ENCODE results near the gene BRMS1.
"Not testable (repeated sequence)": the region's sequence is repeated elsewhere in the genome, so short reads cannot be mapped to it uniquely, and the experiment has no call there.

The BRMS1 gene

DNA sequence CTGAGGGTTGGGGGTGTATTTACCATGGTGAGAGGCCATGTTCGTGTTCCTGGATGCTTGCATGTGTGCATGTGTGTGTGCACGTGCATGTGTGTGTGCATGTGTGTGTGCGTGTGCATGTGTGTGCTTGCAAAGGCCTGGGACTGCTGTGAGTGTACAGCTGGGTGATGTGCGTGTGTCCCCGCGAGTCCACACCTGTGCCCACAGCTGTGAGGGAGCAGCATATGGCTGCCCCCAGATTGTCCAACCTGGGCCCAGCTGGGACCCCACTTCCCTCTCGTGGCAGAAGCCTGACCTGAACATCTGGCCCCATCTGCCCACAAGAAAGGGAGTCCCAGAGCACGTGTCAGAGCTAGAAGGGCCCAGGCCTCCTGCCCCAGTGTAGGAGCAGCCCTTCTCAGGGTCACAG, 19.6 kb downstream of the BRMS1 start:
- H3K4me3 ChIP-seq (ENCODE audit: low read depth in 1 of 2, low read length in 2 of 2) = no peak overlapping the region
- no peaks in the 10 kb centered on the region for H3K36me3 ChIP-seq (ENCODE audit: control insufficient read depth in 1 of 2, insufficient read depth in 2 of 2, low read length in 2 of 2)
- no peaks in the 10 kb centered on the region for H3K27me3 ChIP-seq (ENCODE audit: low read depth, low read length)
- H3K4me1 ChIP-seq (ENCODE audit: control insufficient read depth in 1 of 2, insufficient read depth in 2 of 2, low read length in 2 of 2) = peaks cover 11 to 26% of the 10 kb centered on the region in 2 donors
- no peak overlapping the region for H3K27ac ChIP-seq (ENCODE audit: low read length)
- H3K9me3 ChIP-seq (ENCODE audit: control insufficient read depth in 1 of 2, low read length in 2 of 2) = no peaks in the 10 kb centered on the region

DNA sequence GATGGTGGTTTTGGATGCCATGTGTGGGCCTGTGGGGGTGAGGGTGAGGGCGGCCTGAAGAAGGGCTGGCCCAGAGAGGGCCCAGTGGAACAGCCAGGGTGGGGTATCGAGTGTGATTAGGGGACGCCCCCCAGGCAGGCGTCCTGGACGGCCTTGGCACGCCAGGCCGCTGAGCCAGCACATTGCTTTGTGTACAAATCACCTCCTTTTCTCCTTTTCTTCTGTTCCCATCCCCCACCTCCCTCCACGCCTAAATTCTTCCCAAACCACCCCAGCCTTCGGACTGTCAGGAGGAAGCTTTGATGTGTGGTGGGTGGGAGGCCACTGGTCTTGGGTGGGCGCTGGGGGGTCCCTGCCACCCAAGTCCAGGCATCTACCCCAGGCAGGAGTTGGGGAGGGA, 20.2 kb downstream of the BRMS1 start:
- no peaks in the 10 kb centered on the region for H3K36me3 ChIP-seq (ENCODE audit: control insufficient read depth in 1 of 2, insufficient read depth in 2 of 2, low read length in 2 of 2)
- H3K9me3 ChIP-seq (ENCODE audit: control insufficient read depth in 1 of 2, low read length in 2 of 2) = no peaks in the 10 kb centered on the region
- no peaks in the 10 kb centered on the region for H3K27me3 ChIP-seq (ENCODE audit: low read depth, low read length)
- no peak overlapping the region for H3K4me3 ChIP-seq (ENCODE audit: low read depth in 1 of 2, low read length in 2 of 2)
- H3K27ac ChIP-seq (ENCODE audit: low read length) = no peak overlapping the region
- H3K4me1 ChIP-seq (ENCODE audit: control insufficient read depth in 1 of 2, insufficient read depth in 2 of 2, low read length in 2 of 2) = peaks cover 11 to 26% of the 10 kb centered on the region in 2 donors

DNA sequence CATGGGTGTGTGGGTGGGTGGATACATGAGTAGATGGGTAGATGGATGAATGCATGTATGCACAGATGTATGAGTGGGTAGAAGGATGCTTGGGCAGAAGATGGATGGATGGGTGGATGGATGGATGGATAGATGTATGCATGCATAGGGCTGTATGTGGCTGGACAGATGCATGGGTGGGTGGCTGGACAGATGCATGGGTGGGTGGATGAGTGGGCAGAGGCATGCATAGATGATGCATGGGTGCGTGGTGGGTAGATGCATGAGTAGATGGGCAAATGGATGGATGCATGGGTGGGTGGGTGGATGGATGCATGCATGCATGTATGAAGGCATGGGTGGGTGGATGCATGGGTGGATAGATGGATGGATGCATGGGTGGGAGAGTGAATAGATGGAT, 21.2 kb downstream of the BRMS1 start:
- no peak overlapping the region for H3K27ac ChIP-seq (ENCODE audit: low read length)
- H3K36me3 ChIP-seq (ENCODE audit: control insufficient read depth in 1 of 2, insufficient read depth in 2 of 2, low read length in 2 of 2) = no peaks in the 10 kb centered on the region
- H3K9me3 ChIP-seq (ENCODE audit: control insufficient read depth in 1 of 2, low read length in 2 of 2) = no peaks in the 10 kb centered on the region
- no peak overlapping the region for H3K4me3 ChIP-seq (ENCODE audit: low read depth in 1 of 2, low read length in 2 of 2)
- no peaks in the 10 kb centered on the region for H3K27me3 ChIP-seq (ENCODE audit: low read depth, low read length)
- H3K4me1 ChIP-seq (ENCODE audit: control insufficient read depth in 1 of 2, insufficient read depth in 2 of 2, low read length in 2 of 2) = peaks cover 10 to 30% of the 10 kb centered on the region in 2 donors

- Histone ChIP-seq H3K27me3 (ENCODE audit: low read depth, low read length) (no peaks in the 10 kb centered on the region), H3K36me3 (ENCODE audit: control insufficient read depth in 1 of 2, insufficient read depth in 2 of 2, low read length in 2 of 2) (no peaks in the 10 kb centered on the region), H3K4me3 (ENCODE audit: low read depth in 1 of 2, low read length in 2 of 2) (no peak overlapping the region), H3K4me1 (ENCODE audit: control insufficient read depth in 1 of 2, insufficient read depth in 2 of 2, low read length in 2 of 2) (peaks cover 8 to 30% of the 10 kb centered on the region in 2 donors), H3K27ac (ENCODE audit: low read length) (no peak overlapping the region), H3K9me3 (ENCODE audit: control insufficient read depth in 1 of 2, low read length in 2 of 2) (no peaks in the 10 kb centered on the region)
These were observed 22.0 kb downstream of the BRMS1 start for GRCh38 chr11:66322732-66323427.

GRCh38 chr11:66321606-66322005, 23.3 kb downstream of the BRMS1 start:
- H3K4me3 ChIP-seq (ENCODE audit: low read depth in 1 of 2, low read length in 2 of 2) = no peak overlapping the region
- peaks cover 13 to 33% of the 10 kb centered on the region in 2 donors for H3K4me1 ChIP-seq (ENCODE audit: control insufficient read depth in 1 of 2, insufficient read depth in 2 of 2, low read length in 2 of 2)
- no peaks in the 10 kb centered on the region for H3K27me3 ChIP-seq (ENCODE audit: low read depth, low read length)
- no peaks in the 10 kb centered on the region for H3K9me3 ChIP-seq (ENCODE audit: control insufficient read depth in 1 of 2, low read length in 2 of 2)
- H3K36me3 ChIP-seq (ENCODE audit: control insufficient read depth in 1 of 2, insufficient read depth in 2 of 2, low read length in 2 of 2) = no peaks in the 10 kb centered on the region
- no peak overlapping the region for H3K27ac ChIP-seq (ENCODE audit: low read length)

GRCh38 chr11:66320748-66321147, 24.2 kb downstream of the BRMS1 start:
- peaks cover 13 to 38% of the 10 kb centered on the region in 2 donors for H3K4me1 ChIP-seq (ENCODE audit: control insufficient read depth in 1 of 2, insufficient read depth in 2 of 2, low read length in 2 of 2)
- H3K36me3 ChIP-seq (ENCODE audit: control insufficient read depth in 1 of 2, insufficient read depth in 2 of 2, low read length in 2 of 2); H3K9me3 ChIP-seq (ENCODE audit: control insufficient read depth in 1 of 2, low read length in 2 of 2); H3K27ac ChIP-seq (ENCODE audit: low read length); H3K27me3 ChIP-seq (ENCODE audit: low read depth, low read length); H3K4me3 ChIP-seq (ENCODE audit: low read depth in 1 of 2, low read length in 2 of 2): not testable (repeated sequence)

- not testable (repeated sequence) for H3K4me3 ChIP-seq (ENCODE audit: low read depth in 1 of 2, low read length in 2 of 2); H3K27ac ChIP-seq (ENCODE audit: low read length); H3K36me3 ChIP-seq (ENCODE audit: control insufficient read depth in 1 of 2, insufficient read depth in 2 of 2, low read length in 2 of 2); H3K9me3 ChIP-seq (ENCODE audit: control insufficient read depth in 1 of 2, low read length in 2 of 2); H3K27me3 ChIP-seq (ENCODE audit: low read depth, low read length)
- H3K4me1 ChIP-seq (ENCODE audit: control insufficient read depth in 1 of 2, insufficient read depth in 2 of 2, low read length in 2 of 2) = peaks cover 13 to 42% of the 10 kb centered on the region in 2 donors
These were observed 24.6 kb downstream of the BRMS1 start for GRCh38 chr11:66320289-66320688.

- no peaks in the 10 kb centered on the region for H3K27me3 ChIP-seq (ENCODE audit: low read depth, low read length)
- no peaks in the 10 kb centered on the region for H3K9me3 ChIP-seq (ENCODE audit: control insufficient read depth in 1 of 2, low read length in 2 of 2)
- H3K4me1 ChIP-seq (ENCODE audit: control insufficient read depth in 1 of 2, insufficient read depth in 2 of 2, low read length in 2 of 2) = peaks cover 10 to 59% of the 10 kb centered on the region in 2 donors
- no peak overlapping the region for H3K27ac ChIP-seq (ENCODE audit: low read length)
- H3K4me3 ChIP-seq (ENCODE audit: low read depth in 1 of 2, low read length in 2 of 2) = no peak overlapping the region
- H3K36me3 ChIP-seq (ENCODE audit: control insufficient read depth in 1 of 2, insufficient read depth in 2 of 2, low read length in 2 of 2) = no peaks in the 10 kb centered on the region
These were observed 26.3 kb downstream of the BRMS1 start for GRCh38 chr11:66318600-66318970.

GRCh38 chr11:66317723-66318599, 26.9 kb downstream of the BRMS1 start:
- no peak overlapping the region for H3K27ac ChIP-seq (ENCODE audit: low read length)
- no peaks in the 10 kb centered on the region for H3K36me3 ChIP-seq (ENCODE audit: control insufficient read depth in 1 of 2, insufficient read depth in 2 of 2, low read length in 2 of 2)
- H3K9me3 ChIP-seq (ENCODE audit: control insufficient read depth in 1 of 2, low read length in 2 of 2) = no peaks in the 10 kb centered on the region
- peaks cover 10 to 66% of the 10 kb centered on the region in 2 donors for H3K4me1 ChIP-seq (ENCODE audit: control insufficient read depth in 1 of 2, insufficient read depth in 2 of 2, low read length in 2 of 2)
- H3K27me3 ChIP-seq (ENCODE audit: low read depth, low read length) = no peaks in the 10 kb centered on the region
- H3K4me3 ChIP-seq (ENCODE audit: low read depth in 1 of 2, low read length in 2 of 2) = peak overlapping the region; percentile 21 to 73

GRCh38 chr11:66317322-66317722, 27.6 kb downstream of the BRMS1 start:
- H3K9me3 ChIP-seq (ENCODE audit: control insufficient read depth in 1 of 2, low read length in 2 of 2) = no peaks in the 10 kb centered on the region
- H3K4me1 ChIP-seq (ENCODE audit: control insufficient read depth in 1 of 2, insufficient read depth in 2 of 2, low read length in 2 of 2) = peaks cover 10 to 67% of the 10 kb centered on the region in 2 donors
- H3K36me3 ChIP-seq (ENCODE audit: control insufficient read depth in 1 of 2, insufficient read depth in 2 of 2, low read length in 2 of 2) = no peaks in the 10 kb centered on the region
- no peak overlapping the region for H3K27ac ChIP-seq (ENCODE audit: low read length)
- peak overlapping the region; percentile 21 to 73 for H3K4me3 ChIP-seq (ENCODE audit: low read depth in 1 of 2, low read length in 2 of 2)
- no peaks in the 10 kb centered on the region for H3K27me3 ChIP-seq (ENCODE audit: low read depth, low read length)

DNA sequence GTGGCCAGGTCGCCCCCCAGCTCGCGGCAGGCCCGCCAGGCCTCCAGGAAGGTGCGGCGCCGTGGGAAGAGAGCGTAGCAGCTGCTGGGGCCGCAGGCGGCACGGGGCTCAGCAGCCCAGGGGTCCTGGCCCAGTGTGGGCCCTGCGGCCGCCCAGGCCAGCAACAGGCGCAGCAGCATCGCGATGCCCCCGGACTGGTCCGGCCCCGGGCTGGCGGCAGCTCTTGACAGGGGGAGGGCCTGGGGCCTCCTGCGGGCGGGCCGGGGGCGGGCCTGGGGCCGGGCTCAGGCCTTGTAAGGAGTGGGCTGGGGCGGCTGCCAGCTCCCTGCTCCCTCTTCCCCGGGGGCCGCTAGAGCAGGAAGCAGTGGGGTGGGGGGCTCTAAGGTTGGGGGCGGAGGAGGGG, 28.1 kb downstream of the BRMS1 start, which contains the start of gene CD248:
CD248 (minus strand) TSS at position 196 of the 403 bp plus-strand sequence; CDS start at position 179, 17 bp downstream.
- H3K27ac ChIP-seq (ENCODE audit: low read length) = no peak within 1 kb of the TSS
- H3K9me3 ChIP-seq (ENCODE audit: control insufficient read depth in 1 of 2, low read length in 2 of 2) = no peaks in the 10 kb centered on the region
- H3K4me1 ChIP-seq (ENCODE audit: control insufficient read depth in 1 of 2, insufficient read depth in 2 of 2, low read length in 2 of 2) = peaks cover 10 to 65% of the 10 kb centered on the region in 2 donors
- H3K4me3 ChIP-seq (ENCODE audit: low read depth in 1 of 2, low read length in 2 of 2) = peak within 1 kb of the TSS; percentile 65 to 73
- no peaks in the 10 kb centered on the region for H3K36me3 ChIP-seq (ENCODE audit: control insufficient read depth in 1 of 2, insufficient read depth in 2 of 2, low read length in 2 of 2)
- H3K27me3 ChIP-seq (ENCODE audit: low read depth, low read length) = no peaks in the 10 kb centered on the region
